Liver (tissue), 9 donors: ENCODE results near the gene TMEM119. TPM values are rescaled to one million over a fixed set of nuclear protein-coding genes. Genes with fewer than 3 reads are reported as not detected.

Experiments
- DNase-seq: peaks from one replicate; pipeline ENCODE4 v3.0.0-alpha.2; 2017; ENCODE audit warnings: low spot score
- H3K27ac ChIP-seq, 2 donors: one replicate each; pipeline ENCODE4 v1.7.0; 2013; ENCODE audit warnings: inconsistent platforms in 2 of 2, low read length in 2 of 2, control low read depth in 1 of 2, low read depth in 1 of 2, mild to moderate bottlenecking in 1 of 2
- H3K27me3 ChIP-seq, 4 donors: one replicate each; pipeline versions ENCODE4 v1.6.1 to v1.7.0; 2013; ENCODE audit warnings: low read length in 3 of 4, inconsistent platforms in 1 of 4, mild to moderate bottlenecking in 1 of 4, moderate library complexity in 1 of 4; ENCODE audit not compliant: control insufficient read depth in 4 of 4, insufficient read depth in 4 of 4
- H3K36me3 ChIP-seq, 4 donors: one replicate each; pipeline versions ENCODE4 v1.6.1 to v1.7.0; 2013; ENCODE audit warnings: low read length in 3 of 4, mild to moderate bottlenecking in 3 of 4, low read depth in 1 of 4, moderate library complexity in 1 of 4; ENCODE audit not compliant: control insufficient read depth in 4 of 4, insufficient read depth in 3 of 4
- H3K4me1 ChIP-seq, 4 donors: one replicate each; pipeline versions ENCODE4 v1.6.1 to v1.7.0; 2013; ENCODE audit warnings: low read length in 3 of 4, mild to moderate bottlenecking in 3 of 4, moderate library complexity in 1 of 4; ENCODE audit not compliant: control insufficient read depth in 4 of 4, insufficient read depth in 4 of 4
- H3K4me3 ChIP-seq, 3 donors: one replicate each; pipeline versions ENCODE4 v1.6.1 to v1.7.0; 2013; ENCODE audit warnings: low read length in 3 of 3, control low read depth in 1 of 3, low read depth in 1 of 3, mild to moderate bottlenecking in 1 of 3
- H3K9ac ChIP-seq, 2 donors: one replicate each; pipeline ENCODE4 v1.7.0; 2013; ENCODE audit warnings: low read length in 2 of 2, mild to moderate bottlenecking in 2 of 2, moderate library complexity in 2 of 2, control low read depth in 1 of 2, low read depth in 1 of 2
- H3K9me3 ChIP-seq, 4 donors: one replicate each; pipeline versions ENCODE4 v1.6.1 to v1.7.0; 2013; ENCODE audit warnings: low read length in 3 of 4; ENCODE audit not compliant: control insufficient read depth in 4 of 4
- ATF3 ChIP-seq: IDR thresholded peaks from 2 replicates; pipeline ENCODE4 v1.6.1; 2016; ENCODE audit warnings: antibody characterized with exemption
- CTCF ChIP-seq: fragments of 150-350 bp; IDR thresholded peaks from 2 replicates; pipeline ENCODE4 v1.5.1; 2017; ENCODE audit warnings: improper control_type of control experiment, low read depth, low read length; ENCODE audit not compliant: missing input control
- EGR1 ChIP-seq, 2 donors: IDR thresholded peaks; 2 replicates each; pipeline ENCODE4 v1.6.1; 2016 to 2018; ENCODE audit warnings: antibody characterized with exemption in 2 of 2, low read depth in 2 of 2
- FOXA1 ChIP-seq: IDR thresholded peaks from 2 replicates; pipeline ENCODE4 v1.6.1; 2016; ENCODE audit warnings: antibody characterized with exemption
- FOXA2 ChIP-seq: IDR thresholded peaks from 2 replicates; pipeline ENCODE4 v1.6.1; 2016; ENCODE audit warnings: antibody characterized with exemption
- GABPA ChIP-seq, 2 donors: IDR thresholded peaks in 1 of 2; conservative IDR thresholded peaks in 1 of 2; 2 replicates each; pipeline ENCODE4 v1.6.1; 2016; ENCODE audit warnings: antibody characterized with exemption in 2 of 2, mild to moderate bottlenecking in 1 of 2, moderate library complexity in 1 of 2
- HNF4A ChIP-seq, 2 donors: conservative IDR thresholded peaks; 2 replicates each; pipeline ENCODE4 v1.6.1; 2016; ENCODE audit warnings: antibody characterized with exemption in 2 of 2, mild to moderate bottlenecking in 2 of 2
- HNF4G ChIP-seq: IDR thresholded peaks from 2 replicates; pipeline ENCODE4 v1.6.1; 2016; ENCODE audit warnings: antibody characterized with exemption
- JUND ChIP-seq, 2 donors: IDR thresholded peaks; 2 replicates each; pipeline ENCODE4 v1.6.1; 2016; ENCODE audit warnings: antibody characterized with exemption in 2 of 2
- MAX ChIP-seq: IDR thresholded peaks from 2 replicates; pipeline ENCODE4 v1.6.1; 2016; ENCODE audit warnings: antibody characterized with exemption
- NR2F2 ChIP-seq: IDR thresholded peaks from 2 replicates; pipeline ENCODE4 v1.6.1; 2016; ENCODE audit warnings: antibody characterized with exemption
- RAD21 ChIP-seq, 2 donors: IDR thresholded peaks; 2 replicates each; pipeline ENCODE4 v1.6.1; 2016; ENCODE audit warnings: antibody characterized with exemption in 2 of 2, mild to moderate bottlenecking in 2 of 2
- REST ChIP-seq: IDR thresholded peaks from 2 replicates; pipeline ENCODE4 v1.6.1; 2016; ENCODE audit warnings: antibody characterized with exemption, mild to moderate bottlenecking
- RXRA ChIP-seq, 2 donors: IDR thresholded peaks; 2 replicates each; pipeline ENCODE4 v1.6.1; 2017 to 2018; ENCODE audit warnings: antibody characterized with exemption in 2 of 2, mild to moderate bottlenecking in 1 of 2
- SP1 ChIP-seq: IDR thresholded peaks from 2 replicates; pipeline ENCODE4 v1.6.1; 2018; ENCODE audit warnings: antibody characterized with exemption, mild to moderate bottlenecking
- TAF1 ChIP-seq: conservative IDR thresholded peaks from 2 replicates; pipeline ENCODE4 v1.6.1; 2016; ENCODE audit warnings: antibody characterized with exemption, mild to moderate bottlenecking
- YY1 ChIP-seq: IDR thresholded peaks from 2 replicates; pipeline ENCODE4 v1.6.1; 2016; ENCODE audit warnings: antibody characterized with exemption, mild to moderate bottlenecking
- ZBTB33 ChIP-seq: IDR thresholded peaks from 2 replicates; pipeline ENCODE4 v1.6.1; 2016; ENCODE audit warnings: antibody characterized with exemption
- WGBS: extraction: QIAGEN DNeasy Blood & Tissue Kit; methylation state at CpG from one replicate; pipeline ENCODE4 v1.1.7; 2013; 5-methylcytosine and 5-hydroxymethylcytosine counted together
- polyA plus RNA-seq, 2 donors: library from polyadenylated mRNA; stranded (reverse) in 1 of 2; unstranded in 1 of 2; fragments of 200-250 nt in 1 of 2; fragments of >200 nt in 1 of 2; fragmentation: Nextera tagmentation in 1 of 2; extraction: Ambion mirVana in 1 of 2; gene quantifications; one replicate each; pipeline versions ENCODE4 v1.2.1 to v1.2.3, GENCODE V29; 2013 to 2015
- total RNA-seq, 2 donors: library from RNA; depleted of rRNA; stranded (reverse); fragments of >200 nt; gene quantifications; one replicate each; pipeline ENCODE4 v1.2.3, GENCODE V29; 2014
- donor health status: healthy.
- donor health status: healthy.
- donor health status: healthy.
- donor health status: healthy.
- donor health status: healthy.

Gene TMEM119
- total and polyA plus RNA-seq, 4 donors: 0.14 to 2.6 (median 0.38) TPM

- H3K27ac ChIP-seq: peak overlapping the region; percentile 85 to 94
- no peak for DNase-seq
- peaks cover 0 to 7% (median 3%) of the 10 kb centered on the region in 4 donors for H3K36me3 ChIP-seq
- H3K4me1 ChIP-seq: peaks cover 6 to 53% (median 43%) of the 10 kb centered on the region in 4 donors
- WGBS: 1% methylated on average over 12 of the region's 12 CpGs
- H3K4me3 ChIP-seq: peak overlapping the region; percentile 71 to 97 (median 95)
- H3K9me3 ChIP-seq: no peaks in the 10 kb centered on the region
- TF ChIP-seq RAD21 (IDR thresholded peaks at IDR 0.05) (no peak), HNF4G (no peak), HNF4A (conservative IDR thresholded peaks at IDR 0.05) (no peak), YY1 (no peak), RXRA (IDR thresholded peaks at IDR 0.05) (no peak), ATF3 (no peak), EGR1 (IDR thresholded peaks at IDR 0.05; ENCODE audit: low read depth in 2 of 2) (no peak), ZBTB33 (no peak), JUND (IDR thresholded peaks at IDR 0.05) (no peak), FOXA1 (no peak), SP1 (no peak), NR2F2 (no peak), FOXA2 (no peak), MAX (no peak), TAF1 (no peak), CTCF (no peak), GABPA (IDR thresholded peaks at IDR 0.05 in 1 of 2, conservative IDR thresholded peaks at IDR 0.05 in 1 of 2) (no peak), REST (no peak)
- H3K27me3 ChIP-seq: no peaks in the 10 kb centered on the region
- peak overlapping the region; percentile 77 to 98 for H3K9ac ChIP-seq
Observed at GRCh38 chr12:108560321-108560721, 37.6 kb downstream of the TMEM119 start.
